Endothelial cell of umbilical vein (primary cell): ENCODE results near the gene PVRIG. TPM values are rescaled to one million over a fixed set of nuclear protein-coding genes. Genes with fewer than 3 reads are reported as not detected.
A peak's percentile ranks its signal among the peaks of the same experiment; 100 is the strongest.
"Not testable (repeated sequence)": the region's sequence is repeated elsewhere in the genome, so short reads cannot be mapped to it uniquely, and the experiment has no call there.

ENCODE experiments used
- BruUV-seq: library from RNA; stranded (reverse); fragments of 400-500 nt; replicated peaks from 2 replicates; lab custom pipeline; 2021; lab: Mats Ljungman, UMichigan
- CTCF ChIA-PET: fragments of 300-600, 350-600 bp; sonication (Branson Sonifier 250); formaldehyde crosslinking; loops from one replicate; lab custom pipeline; 2021; ENCODE audit warnings: antibody characterized with exemption, inconsistent platforms; lab: Charles Lee
- POLR2A ChIA-PET: fragments of 300-600, 350-600 bp; sonication (Branson Sonifier 250); formaldehyde crosslinking; loops from one replicate; lab custom pipeline; 2021; ENCODE audit warnings: antibody characterized with exemption, inconsistent platforms; lab: Charles Lee
- DNase-seq: peaks from one replicate; pipeline ENCODE4 v3.0.0-alpha.2; 2011; ENCODE audit warnings: low read depth, low spot score
- FAIRE-seq: peaks from 2 replicates; lab custom pipeline; 2011; peaks lifted over from hg19 to GRCh38; lab: Jason Lieb, UNC
- H2AFZ ChIP-seq: 2 replicates; pipeline ENCODE4 v1.6.0; 2012; ENCODE audit warnings: low read depth, low read length, control low read depth, inconsistent platforms
- H3K27ac ChIP-seq: 2 replicates; pipeline ENCODE4 v1.5.1; 2011; ENCODE audit warnings: low read depth, mild to moderate bottlenecking, control low read depth, low read length, moderate library complexity; ENCODE audit not compliant: insufficient read depth
- H3K27me3 ChIP-seq, 2 experiments: 2 replicates each; pipeline versions ENCODE4 v1.6.0 to v1.6.1; 2011; ENCODE audit warnings: low read length in 2 of 2, mixed read lengths in 1 of 2; ENCODE audit not compliant: control insufficient read depth in 2 of 2, insufficient read depth in 2 of 2
- H3K36me3 ChIP-seq, 2 experiments: 2 replicates in 1 of 2; 3 replicates in 1 of 2; pipeline ENCODE4 v1.5.1; 2011; ENCODE audit warnings: low read length in 2 of 2, mild to moderate bottlenecking in 1 of 2, moderate library complexity in 1 of 2; ENCODE audit not compliant: control insufficient read depth in 2 of 2, insufficient read depth in 2 of 2; ENCODE audit errors: extremely low read depth in 1 of 2
- H3K4me1 ChIP-seq: 3 replicates; pipeline ENCODE4 v1.5.1; 2011; ENCODE audit warnings: mild to moderate bottlenecking, low read length; ENCODE audit not compliant: control insufficient read depth, insufficient read depth; ENCODE audit errors: extremely low read depth
- H3K4me2 ChIP-seq: 2 replicates; pipeline ENCODE4 v1.6.1; 2011; ENCODE audit warnings: low read length, control low read depth, mixed read lengths; ENCODE audit not compliant: insufficient read depth
- H3K4me3 ChIP-seq, 3 experiments: fragments of 200-600 bp in 1 of 3; sonication (generic), shearing (Covaris generic) in 1 of 3; replicated peaks in 1 of 3; 2 replicates each; pipeline ENCODE4 v1.5.1; 2011 to 2016; ENCODE audit warnings: control low read depth in 3 of 3, low read length in 3 of 3, mild to moderate bottlenecking in 2 of 3, inconsistent platforms in 1 of 3, low read depth in 1 of 3, moderate library complexity in 1 of 3; ENCODE audit not compliant: insufficient read depth in 1 of 3
- H3K79me2 ChIP-seq: 2 replicates; pipeline ENCODE4 v1.6.0; 2012; ENCODE audit warnings: low read length, inconsistent platforms; ENCODE audit not compliant: control insufficient read depth, insufficient read depth
- H3K9ac ChIP-seq: replicated peaks from 2 replicates; pipeline ENCODE3; 2011; ENCODE audit warnings: low read length, control low read depth; ENCODE audit not compliant: insufficient read depth; ENCODE audit errors: extremely low read depth
- H3K9me1 ChIP-seq: replicated peaks from 3 replicates; pipeline ENCODE4 v1.6.0; 2011; ENCODE audit warnings: mild to moderate bottlenecking, low read length; ENCODE audit not compliant: control insufficient read depth, insufficient read depth; ENCODE audit errors: extremely low read depth
- H3K9me3 ChIP-seq: replicated peaks from 2 replicates; pipeline ENCODE4 v1.5.1; 2012; ENCODE audit warnings: low read length, inconsistent platforms; ENCODE audit not compliant: control insufficient read depth, insufficient read depth
- H4K20me1 ChIP-seq: replicated peaks from 2 replicates; pipeline ENCODE3; 2011; ENCODE audit warnings: mild to moderate bottlenecking, low read length; ENCODE audit not compliant: control insufficient read depth, insufficient read depth; ENCODE audit errors: extremely low read depth
- CTCF ChIP-seq, 2 donors: IDR thresholded peaks; 1 replicate in 1 of 2; 2 replicates in 1 of 2; pipeline ENCODE4 v1.5.1; 2011; ENCODE audit warnings: low read length in 2 of 2, mild to moderate bottlenecking in 2 of 2, moderate library complexity in 2 of 2, control low read depth in 1 of 2, inconsistent platforms in 1 of 2, low read depth in 1 of 2; ENCODE audit not compliant: insufficient read depth in 1 of 2; ENCODE audit errors: extremely low read depth in 1 of 2
- EZH2 ChIP-seq: IDR thresholded peaks from 2 replicates; pipeline ENCODE4 v1.6.1; 2012; ENCODE audit warnings: borderline replicate concordance, low read depth, mild to moderate bottlenecking, moderate library complexity, low read length, inconsistent platforms; ENCODE audit not compliant: severe bottlenecking
- FOS ChIP-seq: IDR thresholded peaks from 2 replicates; pipeline ENCODE4 v1.6.1; 2011; ENCODE audit warnings: mild to moderate bottlenecking, low read length, moderate library complexity, borderline replicate concordance; ENCODE audit not compliant: insufficient read depth
- GATA2 ChIP-seq: IDR thresholded peaks from 2 replicates; pipeline ENCODE4 v1.7.0; 2011; ENCODE audit warnings: low read depth, mild to moderate bottlenecking, moderate library complexity, mixed read lengths, low read length; ENCODE audit not compliant: insufficient read length, insufficient read depth
- JUN ChIP-seq: IDR thresholded peaks from 2 replicates; pipeline ENCODE4 v1.6.1; 2011; ENCODE audit warnings: borderline replicate concordance, low read depth; ENCODE audit not compliant: insufficient read length, insufficient read depth
- MYC ChIP-seq: IDR thresholded peaks from one replicate; pipeline ENCODE4 v1.6.1; 2011; ENCODE audit warnings: mild to moderate bottlenecking, low read depth, low read length
- POLR2A ChIP-seq: IDR thresholded peaks from 2 replicates; pipeline ENCODE4 v1.6.1; 2012; ENCODE audit warnings: low read depth, mild to moderate bottlenecking, control low read depth, low read length
- POLR2AphosphoS5 ChIP-seq: IDR thresholded peaks from 2 replicates; pipeline ENCODE4 v1.6.1; 2012; ENCODE audit warnings: low read depth, mild to moderate bottlenecking, control low read depth, low read length, moderate library complexity; ENCODE audit not compliant: insufficient read depth
- dilution Hi-C: fragments of 300-500 bp; cut with MboI; formaldehyde crosslinking; loops from one replicate; pipeline ENCODE4 v1.15.0; 2019; ENCODE audit warnings: low sequenced_read_pairs; ENCODE audit not compliant: extremely low pct_ligation_motif_present
- intact Hi-C: fragments of 100-400 bp; cut with micrococcal nuclease; formaldehyde crosslinking; loops from one replicate; pipeline ENCODE4 v1.10.0; 2022
- polyA plus RNA-seq, 4 experiments: library from polyadenylated mRNA; depleted of rRNA in 3 of 4; stranded (reverse) in 3 of 4; unstranded in 1 of 4; fragments of >200 nt; gene quantifications; 2 replicates each; pipeline versions ENCODE4 v1.2.1 to v1.2.3, GENCODE V29; 2011 to 2012; ENCODE audit warnings: missing spikeins in 1 of 4
- total RNA-seq: library from RNA; stranded (reverse); gene quantifications from 2 replicates; pipeline ENCODE4 v1.2.3, GENCODE V29; 2021
- TF ChIP-seq, protein P1 (sequence below): IDR thresholded peaks from 2 replicates; pipeline ENCODE4 v1.6.1; 2011; ENCODE audit not compliant: insufficient read depth, insufficient read length

PVRIG gene
- total and polyA plus RNA-seq, 2 donors (not counting 3 experiments of a cell fraction or from before 2014, with no cell fraction given) = 0.80 TPM; not detected in 1

DNA sequence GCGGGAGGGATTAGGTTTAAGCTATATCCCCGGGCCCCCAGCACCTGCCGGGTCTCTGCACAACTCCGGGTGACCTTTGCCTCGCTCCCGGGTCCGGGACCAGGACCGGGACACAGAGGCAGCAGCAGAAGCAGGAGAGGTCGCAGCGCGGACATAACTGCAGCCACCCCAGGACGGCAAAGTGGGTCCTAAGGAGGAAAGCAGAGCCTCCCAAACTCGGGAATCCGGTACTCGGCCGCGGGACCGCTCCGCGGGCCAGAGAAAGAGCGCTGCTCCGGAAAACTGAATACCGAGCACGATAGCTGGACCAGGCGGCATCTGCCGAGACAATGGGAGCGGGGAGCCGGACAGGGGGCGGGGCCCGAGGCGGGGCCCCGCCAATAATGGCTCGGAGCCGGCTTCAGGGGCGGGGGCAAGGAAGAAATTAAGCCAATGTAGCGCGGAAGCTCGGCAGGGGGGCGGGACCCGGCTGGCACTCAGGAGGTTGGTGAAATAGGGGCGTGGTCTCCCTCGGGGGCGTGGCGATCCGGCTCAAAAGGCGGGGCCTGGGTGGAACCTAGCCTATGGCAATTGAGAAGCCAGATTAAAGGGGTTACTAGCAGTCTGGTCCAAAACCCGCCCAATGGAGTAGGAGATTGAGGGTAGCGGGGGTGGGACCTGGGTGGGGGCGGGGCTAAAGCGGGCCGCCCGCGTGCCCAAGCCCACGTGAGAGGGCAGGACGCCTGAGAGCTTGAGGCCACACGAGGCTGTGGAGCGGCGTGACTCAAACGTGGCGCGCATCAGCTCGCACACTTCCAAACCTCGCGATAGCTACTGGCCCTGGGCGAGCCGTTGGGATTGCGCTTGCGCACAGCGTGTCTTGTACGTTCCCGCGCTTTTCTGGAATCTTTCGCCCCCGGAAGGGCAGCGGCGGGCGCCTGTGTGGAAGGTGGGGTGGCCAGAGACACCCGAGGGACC, 42.4 kb upstream of the PVRIG start, which contains the start of the genes GPC2 and STAG3:
TSS of gene GPC2 (minus strand) at position 337 of the 957 bp plus-strand sequence. CDS start at position 155, 182 bp downstream.
TSS of gene STAG3 (plus strand) at position 874 of the 957 bp plus-strand sequence. CDS start 2,639 bp downstream, outside the sequence.
- Histone ChIP-seq H3K27me3 (peaks cover 2 to 5% of the 10 kb centered on the region in 2 experiments), H3K9me3 (no peaks in the 10 kb centered on the region), H3K4me2 (peak within 1 kb of the TSS; percentile 89), H4K20me1 (no peaks in the 10 kb centered on the region), H3K9me1 (no peaks in the 10 kb centered on the region), H3K4me1 (peaks cover 5% of the 10 kb centered on the region), H2AFZ (peak within 1 kb of the TSS; percentile 99), H3K9ac (peak within 1 kb of the TSS; percentile 92), H3K27ac (peak within 1 kb of the TSS; percentile 47), H3K4me3 (peak within 1 kb of the TSS; percentile 76 to 99 (median 91)), H3K36me3 (peaks cover 0 to 3% of the 10 kb centered on the region in 2 experiments), H3K79me2 (peaks cover 4% of the 10 kb centered on the region)
- CTCF ChIA-PET = interaction anchor here (0.7 to 1.9 kb wide), 4 partner anchors 11 to 14 kb away, joined by 3 to 17 read pairs (median 6); partner anchors contain the start of gene GAL3ST4
- intact Hi-C loops (loop anchor here (1.0 to 2.0 kb wide), 2 partner anchors 19 to 77 kb away; partner anchors contain the start of genes AP4M1, MCM7 and TRAPPC14), dilution Hi-C loops (no loop called here)
- TF ChIP-seq POLR2AphosphoS5 (peak; percentile 60), EZH2 (no peak), POLR2A (peak; percentile 85), FOS (no peak), GATA2 (no peak), MYC (peak; percentile 69), JUN (no peak), CTCF (IDR thresholded peaks at IDR 0.05; ENCODE audit: extremely low read depth in 1 of 2, insufficient read depth in 1 of 2, low read depth in 1 of 2, low read length in 2 of 2) (no peak)
- TF ChIP-seq, protein P1, sequence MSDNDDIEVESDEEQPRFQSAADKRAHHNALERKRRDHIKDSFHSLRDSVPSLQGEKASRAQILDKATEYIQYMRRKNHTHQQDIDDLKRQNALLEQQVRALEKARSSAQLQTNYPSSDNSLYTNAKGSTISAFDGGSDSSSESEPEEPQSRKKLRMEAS = peak; percentile 92
- POLR2A ChIA-PET = interaction anchor here (0.6 to 0.9 kb wide), 5 partner anchors 11 to 159 kb away, joined by 3 to 5 read pairs (median 3); no protein-coding TSS in a partner anchor
- DNase-seq = peak; percentile 99
- peak; percentile 99 for FAIRE-seq
- BruUV-seq = no TSS peak

DNA sequence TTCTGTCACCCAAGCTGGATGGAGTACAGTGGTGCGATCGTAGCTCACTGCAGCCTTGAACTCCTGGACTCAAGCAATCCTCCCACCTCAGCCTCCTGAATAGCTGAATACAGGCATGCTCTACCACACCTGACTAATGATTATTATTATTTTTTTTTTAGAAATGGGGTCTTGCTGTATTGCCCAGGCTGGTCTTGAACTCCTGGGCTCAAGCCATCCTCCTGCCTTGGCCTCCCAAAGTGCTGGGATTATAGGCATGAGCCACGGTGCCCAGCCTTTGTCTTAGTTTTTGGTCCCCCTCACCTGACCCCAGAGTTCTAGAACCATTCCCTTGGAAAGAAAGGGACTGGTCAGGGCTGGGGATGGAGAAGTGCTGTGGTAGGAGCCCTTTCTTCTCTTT, 39.7 kb upstream of the PVRIG start:
- H3K9me1 ChIP-seq, H4K20me1 ChIP-seq, H3K4me2 ChIP-seq, CTCF ChIA-PET, FAIRE-seq, H3K4me1 ChIP-seq, H3K27ac ChIP-seq, H3K79me2 ChIP-seq, intact Hi-C loops, H3K9ac ChIP-seq, POLR2A ChIA-PET, BruUV-seq, H2AFZ ChIP-seq, H3K27me3 ChIP-seq, H3K4me3 ChIP-seq, DNase-seq, H3K36me3 ChIP-seq, dilution Hi-C loops, H3K9me3 ChIP-seq: not testable (repeated sequence)
